Lower lobe of right lung (tissue), 2 donors: Measurements from ENCODE around the gene KLHL26. TPM values are rescaled to one million over a fixed set of nuclear protein-coding genes. Genes with fewer than 3 reads are reported as not detected.

Source experiments
- ATAC-seq, 2 donors: fragments of 200-7000 bp; cut with Tn5 transposase; one replicate each; pipeline ENCODE4 v1.9.1; 2020 to 2022; ENCODE audit warnings: mild to moderate bottlenecking in 2 of 2, moderate library complexity in 2 of 2
- DNase-seq: peaks from one replicate; pipeline ENCODE4 v3.0.0-alpha.2; 2020
- H3K27ac ChIP-seq: fragments of 200-600 bp; one replicate; pipeline ENCODE4 v1.8.0; 2022
- H3K27me3 ChIP-seq: fragments of 200-600 bp; one replicate; pipeline ENCODE4 v1.8.0; 2022; ENCODE audit warnings: low read depth
- H3K36me3 ChIP-seq: fragments of 200-600 bp; one replicate; pipeline ENCODE4 v1.8.0; 2022; ENCODE audit warnings: mild to moderate bottlenecking
- H3K4me1 ChIP-seq: fragments of 200-600 bp; one replicate; pipeline ENCODE4 v1.8.0; 2022
- H3K4me3 ChIP-seq: fragments of 200-600 bp; one replicate; pipeline ENCODE4 v1.8.0; 2022; ENCODE audit warnings: mild to moderate bottlenecking
- H3K9me3 ChIP-seq: fragments of 200-600 bp; one replicate; pipeline ENCODE4 v1.8.0; 2022
- CTCF ChIP-seq: fragments of 200-600 bp; IDR thresholded peaks from one replicate; pipeline ENCODE4 v1.8.0; 2022; ENCODE audit warnings: antibody characterized with exemption, mild to moderate bottlenecking
- intact Hi-C: fragments of 100-400 bp; cut with DNase I; formaldehyde crosslinking; loops from one replicate; pipeline ENCODE4 v1.11.0; 2022
- total RNA-seq: library from RNA; stranded (reverse); fragmentation: NEBNext Ultra II Directional; extraction: Animal tissue kit (Norgen Biotek cat#: 25700); gene quantifications from one replicate; pipeline ENCODE4 v1.2.1, GENCODE V29; 2021
- donor health status: DM: no; HTN: yes; CAD: no; lungs with severe emphysema.

The KLHL26 gene
- total RNA-seq, 1 donor from 2014 or later = 14.5 TPM

DNA sequence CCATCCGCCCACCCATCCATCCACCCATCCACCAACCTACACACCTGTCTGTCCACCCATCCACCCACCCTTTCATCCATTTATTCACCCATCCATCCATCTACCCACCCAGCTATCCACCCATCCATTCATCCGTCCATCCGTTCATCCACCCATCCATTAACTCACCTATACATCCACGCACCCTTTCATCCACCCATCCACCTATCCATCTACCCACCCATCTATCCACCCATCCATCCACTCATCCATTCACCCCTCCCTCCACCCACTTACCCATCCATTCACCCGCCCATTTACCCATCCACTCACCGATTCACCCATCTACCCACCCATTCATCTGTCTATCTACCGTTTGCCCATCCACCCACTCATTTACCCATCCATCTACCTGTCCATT lies 17.6 kb downstream of the KLHL26 start:
- Histone ChIP-seq H3K9me3 (no peaks in the 10 kb centered on the region), H3K4me3 (no peak overlapping the region), H3K27ac (no peak overlapping the region), H3K27me3 (no peaks in the 10 kb centered on the region), H3K4me1 (peaks cover 29% of the 10 kb centered on the region), H3K36me3 (no peaks in the 10 kb centered on the region)
- TF ChIP-seq CTCF = no peak
- intact Hi-C loops = no loop called here
- ATAC-seq = no peak
- no peak for DNase-seq

DNA sequence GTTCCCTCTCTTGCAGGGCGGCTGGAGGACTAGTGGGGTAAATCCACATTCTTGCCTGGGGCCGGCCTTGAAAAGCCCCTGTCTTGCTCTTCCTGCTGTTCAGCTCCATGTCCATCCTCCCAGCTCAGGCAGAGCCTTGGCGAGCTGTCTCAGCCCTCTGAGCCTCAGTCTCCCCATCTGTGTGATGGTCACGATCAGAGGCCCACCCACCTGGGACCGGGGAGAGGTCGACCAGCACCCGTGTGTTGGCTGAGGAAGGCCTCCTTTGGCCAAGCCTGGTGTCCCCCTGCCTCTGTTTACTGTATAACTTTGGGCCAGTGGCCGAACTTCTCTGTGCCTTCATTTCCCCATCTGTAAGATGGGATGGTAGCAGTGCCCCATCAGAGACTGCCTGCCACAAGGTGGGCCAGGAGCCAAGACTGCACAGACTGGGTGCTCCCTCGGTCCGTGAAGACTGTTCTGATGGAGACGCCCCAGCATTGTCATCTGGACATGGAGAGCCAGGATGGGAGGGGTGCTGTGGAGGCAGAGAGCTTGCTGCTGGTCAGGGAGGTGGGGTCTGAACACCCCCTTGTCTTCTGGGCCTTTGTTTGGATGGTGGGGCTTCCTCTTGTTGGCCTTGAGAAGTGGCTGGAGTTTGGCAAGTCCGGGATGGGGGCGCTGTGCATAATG lies 18.5 kb downstream of the KLHL26 start:
- no peaks in the 10 kb centered on the region for H3K36me3 ChIP-seq
- no peaks in the 10 kb centered on the region for H3K27me3 ChIP-seq
- no peak for DNase-seq
- ATAC-seq = no peak
- TF ChIP-seq CTCF = no peak
- intact Hi-C loops = no loop called here
- H3K9me3 ChIP-seq = no peaks in the 10 kb centered on the region
- no peak overlapping the region for H3K4me3 ChIP-seq
- peaks cover 29% of the 10 kb centered on the region for H3K4me1 ChIP-seq
- H3K27ac ChIP-seq = no peak overlapping the region

DNA sequence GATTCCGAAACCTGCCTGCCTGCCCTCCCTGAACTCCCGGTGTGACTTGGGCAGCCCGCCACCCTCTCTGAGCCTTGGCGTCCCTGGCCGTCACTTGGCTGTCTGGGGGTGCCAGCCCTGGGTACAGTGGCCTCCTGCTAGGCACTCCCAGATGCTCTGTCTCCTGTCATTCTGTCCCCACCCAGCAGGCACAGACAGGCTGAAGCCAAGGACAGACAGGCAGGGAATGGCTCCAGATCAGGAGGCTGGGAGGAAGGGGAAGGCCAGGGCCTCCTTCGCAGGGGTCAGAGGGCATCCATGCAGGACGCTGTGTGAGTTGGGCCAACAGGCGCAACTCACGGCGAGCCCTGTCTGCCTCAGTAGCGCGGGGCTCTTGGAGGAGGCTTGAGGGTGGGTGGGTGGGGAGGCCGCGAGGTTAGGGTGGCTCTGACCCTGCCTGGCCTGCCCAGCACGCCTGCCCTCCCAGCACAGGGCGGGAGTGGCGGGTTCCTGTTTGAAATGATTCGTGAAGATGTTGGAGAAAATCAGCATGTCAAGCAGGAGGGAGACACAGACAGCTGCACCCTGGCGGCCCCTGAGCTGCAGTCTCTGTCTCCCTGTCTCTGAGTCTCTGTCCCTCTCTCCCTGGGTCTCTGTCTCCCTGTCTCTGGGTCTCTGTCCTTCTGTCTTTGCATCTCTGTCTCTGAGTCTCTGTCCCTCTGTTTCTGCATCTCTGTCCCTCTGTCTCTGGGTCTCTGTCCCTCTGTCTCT lies 19.7 kb downstream of the KLHL26 start:
- Histone ChIP-seq H3K27me3 (no peaks in the 10 kb centered on the region), H3K27ac (no peak overlapping the region), H3K4me1 (peaks cover 28% of the 10 kb centered on the region), H3K36me3 (no peaks in the 10 kb centered on the region), H3K9me3 (no peaks in the 10 kb centered on the region), H3K4me3 (no peak overlapping the region)
- ATAC-seq (no peak), DNase-seq (no peak)
- TF ChIP-seq CTCF = no peak
- intact Hi-C loops = no loop called here

DNA sequence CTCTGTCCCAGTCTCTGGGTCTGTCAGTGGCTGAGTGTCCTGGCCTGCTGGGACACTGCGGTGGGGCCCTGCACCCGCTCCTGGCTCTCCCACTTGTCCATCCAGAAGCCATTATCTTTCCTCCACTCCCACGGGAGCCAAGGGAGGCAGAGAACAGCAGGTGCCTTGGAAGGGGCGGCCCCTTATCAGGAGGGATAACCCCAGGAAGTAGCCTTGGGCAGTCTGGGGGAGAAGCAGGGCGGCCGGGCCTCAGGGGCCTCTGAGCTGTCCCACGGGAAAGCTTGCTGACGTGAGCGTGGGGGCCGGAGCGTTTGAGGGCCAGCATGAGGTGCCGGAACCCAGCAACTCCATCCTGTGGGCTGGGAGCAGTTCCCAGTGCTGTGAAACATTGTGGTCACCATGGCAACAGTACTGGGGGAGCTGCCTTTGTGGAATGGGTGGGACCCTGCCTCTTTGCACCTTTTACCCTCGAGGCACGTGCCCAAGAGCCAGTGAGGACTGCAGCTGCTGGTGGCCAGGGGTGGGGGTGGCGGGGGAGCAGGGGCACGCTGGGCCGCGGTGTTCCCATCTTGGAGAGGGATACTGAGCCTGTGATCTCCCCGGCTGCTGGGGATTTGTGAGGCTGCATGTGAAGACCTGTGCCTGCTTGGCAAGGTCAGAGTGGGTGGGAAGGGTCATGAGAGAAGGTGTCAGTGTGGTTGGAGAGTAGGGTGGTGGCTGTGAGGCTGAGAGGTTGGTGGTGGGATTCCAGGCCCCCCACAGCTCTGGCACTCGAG lies 20.9 kb downstream of the KLHL26 start:
- TF ChIP-seq CTCF = no peak
- no peaks in the 10 kb centered on the region for H3K27me3 ChIP-seq
- intact Hi-C loops = no loop called here
- DNase-seq = no peak
- H3K4me3 ChIP-seq = no peak overlapping the region
- peak overlapping the region; percentile 70 for H3K27ac ChIP-seq
- no peaks in the 10 kb centered on the region for H3K9me3 ChIP-seq
- no peaks in the 10 kb centered on the region for H3K36me3 ChIP-seq
- H3K4me1 ChIP-seq = peaks cover 23% of the 10 kb centered on the region
- ATAC-seq = peak; percentile 5 to 41

DNA sequence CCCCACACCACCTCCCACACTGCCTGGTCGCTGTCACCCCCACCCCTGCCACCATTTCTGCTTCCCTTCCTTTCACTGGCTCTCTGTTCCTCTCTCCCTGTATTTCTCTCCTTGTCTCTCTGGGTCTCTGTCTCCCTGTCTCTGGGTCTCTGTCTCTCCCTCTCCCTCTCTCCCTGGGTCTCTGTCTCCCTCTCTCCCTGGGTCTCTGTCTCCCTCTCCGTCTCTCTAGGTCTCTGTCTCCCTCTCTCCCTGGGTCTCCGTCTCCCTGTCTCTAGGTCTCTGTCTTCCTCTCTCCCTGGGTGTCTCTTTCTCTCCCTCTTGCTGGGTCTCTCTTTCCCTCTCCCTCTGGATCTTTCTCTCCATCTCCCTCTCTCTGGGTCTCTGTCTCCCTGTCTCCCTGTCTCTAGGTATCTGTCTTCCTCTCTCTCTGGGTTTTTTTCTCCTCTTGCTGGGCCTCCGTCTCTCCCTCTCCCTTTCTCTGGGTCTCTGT lies 21.6 kb downstream of the KLHL26 start:
- Histone ChIP-seq H3K27ac (peak overlapping the region; percentile 70), H3K36me3 (no peaks in the 10 kb centered on the region), H3K4me3 (no peak overlapping the region), H3K27me3 (no peaks in the 10 kb centered on the region), H3K9me3 (no peaks in the 10 kb centered on the region), H3K4me1 (peaks cover 23% of the 10 kb centered on the region)
- TF ChIP-seq CTCF = no peak
- ATAC-seq = no peak
- DNase-seq = no peak
- intact Hi-C loops = no loop called here
